Measurements from ENCODE around the gene GPRIN3.
"Not testable (repeated sequence)": the region's sequence is repeated elsewhere in the genome, so short reads cannot be mapped to it uniquely, and the experiment has no call there.

GPRIN3 gene

GRCh38 chr4:89214308-89214707 lies 93.3 kb downstream of the GPRIN3 start:
- no peak for DNase-seq
- H3K4me3 ChIP-seq (ENCODE audit: insufficient read depth, low read depth, low read length, poor library complexity, severe bottlenecking), result no peak overlapping the region
- H3K4me1 ChIP-seq (ENCODE audit: control insufficient read depth, insufficient read depth, low read length, poor library complexity, severe bottlenecking), result no peaks in the 10 kb centered on the region
- H3K27ac ChIP-seq (ENCODE audit: insufficient read depth, low read length, poor library complexity, severe bottlenecking), result no peak overlapping the region
- H3K27me3 ChIP-seq (replicated peaks; ENCODE audit: control insufficient read depth, insufficient read depth, low read length, poor library complexity, severe bottlenecking), result no peaks in the 10 kb centered on the region
- H3K9me3 ChIP-seq (ENCODE audit: control insufficient read depth, low read length), result no peaks in the 10 kb centered on the region
- no peaks in the 10 kb centered on the region for H3K36me3 ChIP-seq (ENCODE audit: control insufficient read depth, insufficient read depth, low read length)

GRCh38 chr4:89213382-89213701 lies 94.3 kb downstream of the GPRIN3 start:
- Histone ChIP-seq H3K27ac (ENCODE audit: insufficient read depth, low read length, poor library complexity, severe bottlenecking) (no peak overlapping the region), H3K27me3 (replicated peaks; ENCODE audit: control insufficient read depth, insufficient read depth, low read length, poor library complexity, severe bottlenecking) (no peaks in the 10 kb centered on the region), H3K4me3 (ENCODE audit: insufficient read depth, low read depth, low read length, poor library complexity, severe bottlenecking) (no peak overlapping the region), H3K36me3 (ENCODE audit: control insufficient read depth, insufficient read depth, low read length) (no peaks in the 10 kb centered on the region), H3K9me3 (ENCODE audit: control insufficient read depth, low read length) (no peaks in the 10 kb centered on the region), H3K4me1 (ENCODE audit: control insufficient read depth, insufficient read depth, low read length, poor library complexity, severe bottlenecking) (no peaks in the 10 kb centered on the region)
- no peak for DNase-seq

- no peaks in the 10 kb centered on the region for H3K4me1 ChIP-seq (ENCODE audit: control insufficient read depth, insufficient read depth, low read length, poor library complexity, severe bottlenecking)
- H3K9me3 ChIP-seq (ENCODE audit: control insufficient read depth, low read length), result no peaks in the 10 kb centered on the region
- no peaks in the 10 kb centered on the region for H3K36me3 ChIP-seq (ENCODE audit: control insufficient read depth, insufficient read depth, low read length)
- no peaks in the 10 kb centered on the region for H3K27me3 ChIP-seq (replicated peaks; ENCODE audit: control insufficient read depth, insufficient read depth, low read length, poor library complexity, severe bottlenecking)
- H3K4me3 ChIP-seq (ENCODE audit: insufficient read depth, low read depth, low read length, poor library complexity, severe bottlenecking), result no peak overlapping the region
- no peak for DNase-seq
- no peak overlapping the region for H3K27ac ChIP-seq (ENCODE audit: insufficient read depth, low read length, poor library complexity, severe bottlenecking)
Measured at GRCh38 chr4:89212666-89213381, 94.8 kb downstream of the GPRIN3 start.

GRCh38 chr4:89204624-89205023 lies 103.0 kb downstream of the GPRIN3 start:
- H3K27ac ChIP-seq (ENCODE audit: insufficient read depth, low read length, poor library complexity, severe bottlenecking), result no peak overlapping the region
- no peak for DNase-seq
- H3K36me3 ChIP-seq (ENCODE audit: control insufficient read depth, insufficient read depth, low read length), result no peaks in the 10 kb centered on the region
- no peaks in the 10 kb centered on the region for H3K9me3 ChIP-seq (ENCODE audit: control insufficient read depth, low read length)
- H3K4me3 ChIP-seq (ENCODE audit: insufficient read depth, low read depth, low read length, poor library complexity, severe bottlenecking), result no peak overlapping the region
- H3K27me3 ChIP-seq (replicated peaks; ENCODE audit: control insufficient read depth, insufficient read depth, low read length, poor library complexity, severe bottlenecking), result no peaks in the 10 kb centered on the region
- no peaks in the 10 kb centered on the region for H3K4me1 ChIP-seq (ENCODE audit: control insufficient read depth, insufficient read depth, low read length, poor library complexity, severe bottlenecking)

GRCh38 chr4:89203902-89204301 lies 103.7 kb downstream of the GPRIN3 start:
- Histone ChIP-seq H3K27ac (ENCODE audit: insufficient read depth, low read length, poor library complexity, severe bottlenecking) (no peak overlapping the region), H3K9me3 (ENCODE audit: control insufficient read depth, low read length) (no peaks in the 10 kb centered on the region), H3K36me3 (ENCODE audit: control insufficient read depth, insufficient read depth, low read length) (no peaks in the 10 kb centered on the region), H3K4me3 (ENCODE audit: insufficient read depth, low read depth, low read length, poor library complexity, severe bottlenecking) (no peak overlapping the region), H3K4me1 (ENCODE audit: control insufficient read depth, insufficient read depth, low read length, poor library complexity, severe bottlenecking) (no peaks in the 10 kb centered on the region), H3K27me3 (replicated peaks; ENCODE audit: control insufficient read depth, insufficient read depth, low read length, poor library complexity, severe bottlenecking) (no peaks in the 10 kb centered on the region)
- DNase-seq, result no peak

- not testable (repeated sequence) for H3K27ac ChIP-seq (ENCODE audit: insufficient read depth, low read length, poor library complexity, severe bottlenecking); H3K9me3 ChIP-seq (ENCODE audit: control insufficient read depth, low read length); H3K4me1 ChIP-seq (ENCODE audit: control insufficient read depth, insufficient read depth, low read length, poor library complexity, severe bottlenecking); H3K36me3 ChIP-seq (ENCODE audit: control insufficient read depth, insufficient read depth, low read length); DNase-seq; H3K4me3 ChIP-seq (ENCODE audit: insufficient read depth, low read depth, low read length, poor library complexity, severe bottlenecking); H3K27me3 ChIP-seq (replicated peaks; ENCODE audit: control insufficient read depth, insufficient read depth, low read length, poor library complexity, severe bottlenecking)
Measured at GRCh38 chr4:89199394-89199793, 108.2 kb downstream of the GPRIN3 start.

GRCh38 chr4:89197920-89198319 lies 109.7 kb downstream of the GPRIN3 start:
- no peak overlapping the region for H3K27ac ChIP-seq (ENCODE audit: insufficient read depth, low read length, poor library complexity, severe bottlenecking)
- no peak overlapping the region for H3K4me3 ChIP-seq (ENCODE audit: insufficient read depth, low read depth, low read length, poor library complexity, severe bottlenecking)
- no peaks in the 10 kb centered on the region for H3K27me3 ChIP-seq (replicated peaks; ENCODE audit: control insufficient read depth, insufficient read depth, low read length, poor library complexity, severe bottlenecking)
- H3K4me1 ChIP-seq (ENCODE audit: control insufficient read depth, insufficient read depth, low read length, poor library complexity, severe bottlenecking), result no peaks in the 10 kb centered on the region
- H3K9me3 ChIP-seq (ENCODE audit: control insufficient read depth, low read length), result no peaks in the 10 kb centered on the region
- H3K36me3 ChIP-seq (ENCODE audit: control insufficient read depth, insufficient read depth, low read length), result no peaks in the 10 kb centered on the region
- DNase-seq, result no peak

- DNase-seq, result no peak
- no peak overlapping the region for H3K27ac ChIP-seq (ENCODE audit: insufficient read depth, low read length, poor library complexity, severe bottlenecking)
Measured at GRCh38 chr4:89196745-89197144, 110.9 kb downstream of the GPRIN3 start.

GRCh38 chr4:89196056-89196674 lies 111.4 kb downstream of the GPRIN3 start:
- no peak overlapping the region for H3K27ac ChIP-seq (ENCODE audit: insufficient read depth, low read length, poor library complexity, severe bottlenecking)
- H3K4me1 ChIP-seq (ENCODE audit: control insufficient read depth, insufficient read depth, low read length, poor library complexity, severe bottlenecking), result no peaks in the 10 kb centered on the region
- no peak overlapping the region for H3K4me3 ChIP-seq (ENCODE audit: insufficient read depth, low read depth, low read length, poor library complexity, severe bottlenecking)
- H3K9me3 ChIP-seq (ENCODE audit: control insufficient read depth, low read length), result no peaks in the 10 kb centered on the region
- no peaks in the 10 kb centered on the region for H3K27me3 ChIP-seq (replicated peaks; ENCODE audit: control insufficient read depth, insufficient read depth, low read length, poor library complexity, severe bottlenecking)
- H3K36me3 ChIP-seq (ENCODE audit: control insufficient read depth, insufficient read depth, low read length), result no peaks in the 10 kb centered on the region
- DNase-seq, result no peak

More at GRCh38 chr4:89196745-89197144, 110.9 kb downstream of the GPRIN3 start:
- Histone ChIP-seq H3K4me1 (ENCODE audit: control insufficient read depth, insufficient read depth, low read length, poor library complexity, severe bottlenecking) (no peaks in the 10 kb centered on the region), H3K36me3 (ENCODE audit: control insufficient read depth, insufficient read depth, low read length) (no peaks in the 10 kb centered on the region), H3K9me3 (ENCODE audit: control insufficient read depth, low read length) (no peaks in the 10 kb centered on the region), H3K4me3 (ENCODE audit: insufficient read depth, low read depth, low read length, poor library complexity, severe bottlenecking) (no peak overlapping the region), H3K27me3 (replicated peaks; ENCODE audit: control insufficient read depth, insufficient read depth, low read length, poor library complexity, severe bottlenecking) (no peaks in the 10 kb centered on the region)

- DNase-seq, result no peak
- Histone ChIP-seq H3K4me3 (ENCODE audit: insufficient read depth, low read depth, low read length, poor library complexity, severe bottlenecking) (no peak overlapping the region), H3K27ac (ENCODE audit: insufficient read depth, low read length, poor library complexity, severe bottlenecking) (no peak overlapping the region), H3K9me3 (ENCODE audit: control insufficient read depth, low read length) (no peaks in the 10 kb centered on the region), H3K27me3 (replicated peaks; ENCODE audit: control insufficient read depth, insufficient read depth, low read length, poor library complexity, severe bottlenecking) (no peaks in the 10 kb centered on the region), H3K36me3 (ENCODE audit: control insufficient read depth, insufficient read depth, low read length) (no peaks in the 10 kb centered on the region), H3K4me1 (ENCODE audit: control insufficient read depth, insufficient read depth, low read length, poor library complexity, severe bottlenecking) (no peaks in the 10 kb centered on the region)
Measured at GRCh38 chr4:89193843-89194242, 113.8 kb downstream of the GPRIN3 start.

All from effector memory CD4-positive, alpha-beta T cell (primary cell).